Mammary epithelial cell (primary cell): ENCODE measurements around the gene SERPINB1.

Experiments
- CTCF ChIP-seq, 2 donors: IDR thresholded peaks in 1 of 2; conservative IDR thresholded peaks in 1 of 2; 2 replicates each; pipeline ENCODE4 v1.5.1; 2011 to 2012; ENCODE audit warnings: inconsistent platforms in 2 of 2, low read length in 2 of 2, mild to moderate bottlenecking in 2 of 2, control low read depth in 1 of 2, low read depth in 1 of 2; ENCODE audit not compliant: insufficient read depth in 1 of 2; ENCODE audit errors: extremely low read depth in 1 of 2
- EZH2 ChIP-seq: IDR thresholded peaks from 2 replicates; pipeline ENCODE4 v1.6.1; 2012; ENCODE audit warnings: low read length, inconsistent platforms, borderline replicate concordance

DNA sequence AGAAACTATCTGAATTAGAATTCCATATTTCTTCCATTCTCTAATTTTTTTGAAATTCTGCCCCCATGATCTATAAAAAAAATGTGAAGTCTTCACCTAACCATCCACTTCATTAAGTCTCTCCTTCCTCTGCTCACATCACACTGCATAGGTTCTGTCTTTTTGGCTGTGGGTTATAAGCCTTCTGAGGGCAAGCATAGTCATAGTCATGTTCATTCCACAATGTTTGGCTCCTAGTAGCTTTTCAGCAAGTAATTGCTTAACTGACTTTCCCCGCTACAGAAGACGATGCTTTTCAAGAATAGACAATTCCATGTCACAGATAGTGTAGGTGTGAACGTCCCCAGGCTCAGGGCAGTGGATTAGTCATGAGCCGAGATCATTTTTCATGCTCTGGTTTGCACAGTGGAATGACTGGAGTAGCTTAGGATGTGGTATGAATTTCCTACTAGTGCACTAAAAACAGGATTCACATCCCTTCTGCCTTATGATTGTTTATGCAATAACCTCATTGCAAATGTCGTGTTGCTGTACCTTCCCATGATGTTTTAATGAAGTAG, 47.4 kb downstream of the SERPINB1 start:
- TF ChIP-seq CTCF (conservative IDR thresholded peaks at IDR 0.05 in 1 of 2, IDR thresholded peaks at IDR 0.05 in 1 of 2; ENCODE audit: extremely low read depth in 1 of 2, insufficient read depth in 1 of 2, low read depth in 1 of 2, low read length in 2 of 2) = no peak
- TF ChIP-seq EZH2 = no peak
